Heart right ventricle (tissue), 16 donors: ENCODE measurements around the gene NOXO1. TPM values are rescaled to one million over a fixed set of nuclear protein-coding genes. Genes with fewer than 3 reads are reported as not detected.

Source experiments
- ATAC-seq, 8 donors: fragments of 200-7000 bp; cut with Tn5 transposase; one replicate each; pipeline ENCODE4 v1.9.1; 2020; ENCODE audit warnings: mild to moderate bottlenecking in 8 of 8, moderate library complexity in 8 of 8, moderate number of reproducible peaks in 1 of 8
- DNase-seq, 2 donors: peaks; one replicate each; pipeline ENCODE4 v3.0.0-alpha.2; 2020
- H3K27ac ChIP-seq, 10 donors: fragments of 200-600 bp; sonication (generic) in 2 of 10; one replicate each; pipeline versions ENCODE4 v1.5.0 to v1.8.0; 2020 to 2022; ENCODE audit warnings: mild to moderate bottlenecking in 3 of 10
- H3K27me3 ChIP-seq, 7 donors: fragments of 200-600 bp; one replicate each; pipeline ENCODE4 v1.8.0; 2021 to 2022; ENCODE audit warnings: mild to moderate bottlenecking in 2 of 7
- H3K36me3 ChIP-seq, 9 donors: fragments of 200-600 bp; sonication (generic) in 1 of 9; one replicate each; pipeline versions ENCODE4 v1.5.0 to v1.8.0; 2020 to 2022; ENCODE audit warnings: mild to moderate bottlenecking in 2 of 9
- H3K4me1 ChIP-seq, 9 donors: fragments of 200-600 bp; sonication (generic) in 1 of 9; one replicate each; pipeline versions ENCODE4 v1.5.0 to v1.8.0; 2020 to 2022; ENCODE audit warnings: mild to moderate bottlenecking in 4 of 9
- H3K4me3 ChIP-seq, 10 donors: fragments of 200-600 bp; sonication (generic) in 2 of 10; one replicate each; pipeline versions ENCODE4 v1.5.0 to v1.8.0; 2020 to 2022; ENCODE audit warnings: mild to moderate bottlenecking in 7 of 10, moderate library complexity in 2 of 10
- H3K9me3 ChIP-seq, 11 donors: fragments of 200-600 bp in 10 of 11; sonication (generic) in 2 of 11; one replicate each; pipeline versions ENCODE4 v1.5.0 to v1.8.0; 2013 to 2022; ENCODE audit warnings: mild to moderate bottlenecking in 2 of 11, control low read depth in 1 of 11, moderate library complexity in 1 of 11
- CTCF ChIP-seq, 9 donors: fragments of 200-600 bp; sonication (generic) in 2 of 9; IDR thresholded peaks; one replicate each; pipeline versions ENCODE4 v1.5.0 to v1.8.0; 2021 to 2022; ENCODE audit warnings: antibody characterized with exemption in 9 of 9, mild to moderate bottlenecking in 5 of 9, moderate library complexity in 1 of 9
- WGBS, 2 donors: extraction: QIAGEN DNeasy Blood & Tissue Kit; methylation state at CpG; one replicate each; pipeline ENCODE4 v1.1.7; 2013; ENCODE audit warnings: inconsistent platforms in 1 of 2; 5-methylcytosine and 5-hydroxymethylcytosine counted together
- intact Hi-C, 10 donors: fragments of 100-400 bp; cut with DNase I; formaldehyde crosslinking; loops; one replicate each; pipeline versions ENCODE4 v1.11.1 to v1.14.2; 2022
- polyA plus RNA-seq, 2 donors: library from polyadenylated mRNA; stranded (reverse); fragments of 200-250 nt; gene quantifications; one replicate each; pipeline ENCODE4 v1.2.3, GENCODE V29; 2013
- total RNA-seq, 10 donors: library from RNA; stranded (reverse); fragmentation: NEBNext Ultra II Directional in 3 of 10; extraction: Animal tissue kit (Norgen Biotek cat#: 25700) in 3 of 10; gene quantifications; one replicate each; pipeline versions ENCODE4 v1.2.1 to v1.2.4, GENCODE V29; 2021 to 2023
- donor health status: Arrhythmogenic right ventricular cardiomyopathy.
- donor health status: ischemic (EF 13 %, LVEDD 7.1; RV severe dilation, severe dysfunction).
- donor health status: healthy with polysubstance abuse.
- donor health status: DM: no; HTN: yes; CAD: no.
- donor health status: DM: no; HTN: no; CAD: no.
- donor health status: ischemic (EF 25% LVEDD 6.9; RV normal size, moderate dysfunction).
- donor health status: ischemic (EF 25% LVEDD 5.7; RV mildly dilated, moderate dysfunction).
- donor health status: healthy.
- donor health status: DM: yes; HTN: yes; CAD: no.
- donor health status: Ischemic cardiomyopathy.
- donor health status: ischemic (EF 35%, LVEDD 5.7; RV mildly dilated, moderate dysfunction).
- donor health status: nonischemic (EF 11% LVEDD 7.7; RV severe dilation, severe dysfunction).
- donor health status: DM: yes; HTN: yes; CAD: no.
- donor health status: PGD.
- donor health status: ischemic (EF 29% LVEDD 5.4; RV normal size, mild dysfunction).
- donor health status: nonischemic (EF 23%, LVEDD 6.1; RV moderate dilation, normal function).

NOXO1 gene
- total and polyA plus RNA-seq, 12 donors: 0.09 to 0.29 TPM; not detected in 10

- Histone ChIP-seq H3K36me3 (peaks cover 0 to 13% (median under 1%) of the 10 kb centered on the region in 9 donors), H3K4me1 (peaks cover 5 to 27% (median 22%) of the 10 kb centered on the region in 9 donors), H3K27me3 (peaks cover 12 to 40% (median 36%) of the 10 kb centered on the region in 7 donors), H3K27ac (peak overlapping the region in 2 of 10 donors; percentile 14 to 77), H3K4me3 (peak overlapping the region in 9 of 10 donors; percentile 31 to 60 (median 50)), H3K9me3 (no peaks in the 10 kb centered on the region)
- WGBS, 2 donors: 13 to 16% methylated on average over 22 of the region's 22 CpGs
- intact Hi-C loops: no loop called here
- ATAC-seq: peak in 2 of 8 donors; percentile 2 to 10
- DNase-seq: no peak
- TF ChIP-seq CTCF (IDR thresholded peaks at IDR 0.05): no peak
Observed at GRCh38 chr16:1991588-1991947, 10.3 kb upstream of the NOXO1 start.

GRCh38 chr16:1991135-1991551 lies 9.9 kb upstream of the NOXO1 start:
- Histone ChIP-seq H3K36me3 (peaks cover 0 to 13% (median 5%) of the 10 kb centered on the region in 9 donors), H3K4me1 (peaks cover 5 to 27% (median 22%) of the 10 kb centered on the region in 9 donors), H3K9me3 (no peaks in the 10 kb centered on the region), H3K4me3 (peak overlapping the region in 2 of 10 donors; percentile 53 to 60), H3K27me3 (peaks cover 12 to 40% (median 36%) of the 10 kb centered on the region in 7 donors), H3K27ac (no peak overlapping the region)
- DNase-seq (peak in 1 of 2 donors; percentile 24), ATAC-seq (peak in 3 of 8 donors; percentile 7 to 19 (median 18))
- TF ChIP-seq CTCF (IDR thresholded peaks at IDR 0.05): no peak
- WGBS, 2 donors: 7 to 10% methylated on average over 18 of the region's 18 CpGs
- intact Hi-C loops: no loop called here

DNA sequence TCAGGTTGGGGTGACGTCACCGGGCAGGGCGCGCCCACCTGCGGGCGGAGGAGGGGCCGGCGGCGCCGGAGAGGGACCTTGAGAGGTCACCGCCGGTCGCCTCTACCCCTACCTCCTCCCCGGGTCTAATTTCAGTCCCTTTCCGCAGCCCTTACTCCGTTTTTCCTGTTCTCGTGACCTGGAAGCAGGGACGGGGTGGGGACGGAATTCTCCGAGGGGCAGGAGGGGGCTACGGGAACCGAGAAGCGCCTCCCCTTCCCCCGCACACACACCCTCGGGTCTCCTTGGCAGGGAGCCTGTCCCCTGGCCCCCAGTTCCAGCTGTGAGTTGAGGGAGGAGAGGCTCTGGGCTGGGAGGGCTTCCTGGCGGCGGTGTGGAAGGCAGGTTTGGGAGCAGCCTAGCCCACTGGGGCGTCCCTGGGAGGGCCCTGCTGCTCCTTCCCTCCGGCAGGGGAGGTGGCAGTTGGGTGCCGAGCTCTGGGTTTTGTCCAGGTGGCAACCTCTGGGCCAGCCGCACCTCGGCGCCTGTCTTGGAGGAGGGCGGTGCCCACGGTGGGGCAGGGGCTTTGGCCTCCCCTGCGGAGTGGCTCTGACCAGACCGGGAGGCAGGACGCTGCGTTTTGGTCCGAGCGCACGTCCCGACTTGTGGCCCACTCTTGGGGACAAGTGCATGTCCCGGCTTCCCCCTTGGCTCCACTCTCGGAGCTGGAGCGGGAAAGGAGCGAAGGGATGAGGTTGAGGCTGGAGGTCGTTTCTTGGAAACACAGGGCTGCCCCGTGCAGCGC lies 9.3 kb upstream of the NOXO1 start:
- Histone ChIP-seq H3K9me3 (no peaks in the 10 kb centered on the region), H3K36me3 (peaks cover 0 to 19% (median 11%) of the 10 kb centered on the region in 9 donors), H3K4me1 (peaks cover 5 to 28% (median 22%) of the 10 kb centered on the region in 9 donors), H3K4me3 (peak overlapping the region in 5 of 10 donors; percentile 10 to 60 (median 24)), H3K27ac (no peak overlapping the region), H3K27me3 (peaks cover 12 to 40% (median 36%) of the 10 kb centered on the region in 7 donors)
- intact Hi-C loops: no loop called here
- no peak for TF ChIP-seq CTCF (IDR thresholded peaks at IDR 0.05)
- WGBS, 2 donors: 2% methylated on average over 50 of the region's 50 CpGs
- ATAC-seq (no peak), DNase-seq (peak in 1 of 2 donors; percentile 20)

DNA sequence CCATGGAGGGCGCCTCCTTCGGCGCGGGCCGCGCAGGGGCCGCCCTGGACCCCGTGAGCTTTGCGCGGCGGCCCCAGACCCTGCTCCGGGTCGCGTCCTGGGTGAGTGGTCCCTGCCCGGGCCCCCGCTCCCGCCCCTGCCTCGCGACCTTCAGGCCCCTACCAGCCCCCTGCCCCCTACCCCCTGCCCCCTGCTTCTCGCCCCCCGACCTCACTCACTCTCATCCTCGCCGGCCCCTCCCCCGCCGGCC lies 8.8 kb upstream of the NOXO1 start:
- no peak for TF ChIP-seq CTCF (IDR thresholded peaks at IDR 0.05)
- WGBS, 2 donors: 0 to 1% methylated on average over 18 to 25 of the region's 25 CpGs
- Histone ChIP-seq H3K4me3 (peak overlapping the region in 5 of 10 donors; percentile 10 to 60 (median 24)), H3K27ac (no peak overlapping the region), H3K36me3 (peaks cover 0 to 23% (median 12%) of the 10 kb centered on the region in 9 donors), H3K27me3 (peaks cover 12 to 40% (median 36%) of the 10 kb centered on the region in 7 donors), H3K4me1 (peaks cover 6 to 33% (median 24%) of the 10 kb centered on the region in 9 donors), H3K9me3 (no peaks in the 10 kb centered on the region)
- no peak for ATAC-seq
- intact Hi-C loops: no loop called here
- DNase-seq: no peak
